ENCODE data around the gene B4GALT6.

GRCh38 chr18:31716362-31716761 is 32.0 kb upstream of the B4GALT6 start:
- TF ChIP-seq POLR2A (IDR thresholded peaks at IDR 0.05) = no peak
- no peak for TF ChIP-seq CTCF (IDR thresholded peaks at IDR 0.05)
